GM21447 (cell line): ENCODE results near the gene CYP26B1.

Experiments
- ATAC-seq: cut with Tn5 transposase; IDR thresholded peaks from one replicate; pipeline ENCODE4 v1.9.1; 2021; ENCODE audit not compliant: unreplicated experiment

CYP26B1 gene

GRCh38 chr2:72155151-72155550, 7.5 kb upstream of the CYP26B1 start:
- ATAC-seq, result no peak

- ATAC-seq, result no peak
These were observed 6.8 kb upstream of the CYP26B1 start for GRCh38 chr2:72154386-72154975.

GRCh38 chr2:72153924-72154323, 6.3 kb upstream of the CYP26B1 start:
- ATAC-seq, result no peak

DNA sequence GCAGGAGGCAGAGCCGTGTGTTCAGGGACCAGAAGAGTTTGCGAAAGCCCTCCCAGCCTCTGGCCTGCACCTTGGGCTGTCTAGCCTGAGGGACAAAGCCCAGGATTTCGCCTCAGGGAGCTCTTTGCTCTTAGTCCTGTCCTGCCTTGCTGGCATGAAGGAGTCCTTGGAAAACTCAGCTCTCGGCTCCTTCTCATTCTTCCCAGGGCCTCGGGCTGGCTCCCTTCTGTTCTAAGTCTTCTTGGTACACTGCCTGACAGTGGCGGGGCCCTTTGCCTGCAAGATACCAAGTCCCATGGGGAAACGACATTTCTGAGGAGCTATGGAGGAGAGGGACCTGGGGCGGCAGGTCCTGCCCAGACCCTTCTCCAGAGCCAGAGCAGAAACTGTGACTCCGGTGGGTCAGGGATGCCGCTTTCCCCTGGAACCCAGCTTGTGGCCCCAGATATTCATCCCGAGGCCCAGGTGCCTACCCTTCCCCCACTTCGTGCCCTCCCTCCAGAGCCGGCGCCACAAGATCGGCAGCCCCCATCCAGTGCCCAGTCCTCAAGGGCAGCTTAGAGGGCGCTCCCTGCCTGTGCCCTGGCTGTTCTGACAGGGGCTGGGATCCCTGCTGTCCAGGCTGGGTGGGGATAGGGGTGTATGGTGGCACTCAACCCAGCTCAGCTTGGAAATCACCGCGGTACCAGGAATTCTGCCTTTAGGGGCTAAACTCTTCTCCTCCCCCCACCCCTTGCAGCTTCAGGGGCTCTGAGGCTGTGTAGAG, 5.5 kb upstream of the CYP26B1 start:
- no peak for ATAC-seq

DNA sequence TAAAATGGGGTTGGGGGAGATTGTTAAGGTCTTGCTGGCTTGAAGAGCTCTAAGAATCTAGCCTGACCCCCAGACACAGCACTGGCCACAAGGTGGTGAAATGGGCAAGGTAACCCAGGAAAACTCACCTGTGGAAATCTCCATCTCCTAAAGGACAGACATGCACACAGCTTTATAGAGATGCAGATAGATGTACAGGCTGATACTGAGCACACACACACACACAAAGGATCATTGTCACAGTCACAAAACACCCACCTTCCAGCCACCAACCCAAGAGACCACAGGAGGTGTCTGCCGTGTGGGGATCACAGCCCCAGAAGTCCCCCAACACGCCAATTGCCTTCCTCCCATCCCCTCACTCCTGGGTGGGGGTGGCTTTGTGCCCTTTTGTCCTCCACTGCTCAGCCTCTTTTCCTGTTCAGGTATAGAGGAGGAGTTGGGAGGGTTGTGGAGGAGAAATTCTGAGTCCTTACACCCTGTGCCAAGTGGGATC, 3.2 kb upstream of the CYP26B1 start:
- no peak for ATAC-seq

DNA sequence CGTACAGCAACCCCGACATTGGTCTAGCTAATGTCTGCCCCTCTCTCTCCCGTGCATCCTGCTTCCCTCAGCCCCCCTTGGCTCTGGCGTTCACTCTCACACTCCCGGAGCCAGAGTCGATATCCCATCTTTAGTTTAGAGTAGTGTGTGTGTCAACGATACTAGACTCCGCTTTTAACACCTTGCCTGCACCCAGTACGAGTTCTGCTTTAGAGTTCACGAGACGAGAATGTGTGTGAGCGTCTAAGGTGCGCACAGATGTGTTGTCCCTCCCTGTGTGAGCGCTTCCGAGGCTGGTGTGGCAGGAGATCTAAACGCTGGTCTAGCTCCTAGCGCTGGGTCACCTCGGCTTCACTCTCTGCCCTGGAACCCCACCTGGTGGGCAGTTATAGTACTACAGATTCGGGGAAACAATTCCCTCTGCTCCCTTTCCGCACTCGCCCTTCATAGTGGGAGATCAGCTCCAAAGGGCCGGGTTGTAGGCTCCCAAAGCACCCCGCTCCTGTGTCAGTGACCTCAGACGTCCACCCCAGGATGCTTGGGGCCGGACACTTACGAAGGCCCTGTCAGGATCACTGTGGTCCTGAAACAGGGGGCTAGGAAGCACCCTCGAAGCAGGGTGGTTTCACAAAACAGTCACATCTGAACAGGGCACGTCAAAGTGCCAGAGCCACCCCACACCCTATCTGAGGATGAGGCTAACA, 2.6 kb upstream of the CYP26B1 start:
- ATAC-seq, result peak; percentile 72

DNA sequence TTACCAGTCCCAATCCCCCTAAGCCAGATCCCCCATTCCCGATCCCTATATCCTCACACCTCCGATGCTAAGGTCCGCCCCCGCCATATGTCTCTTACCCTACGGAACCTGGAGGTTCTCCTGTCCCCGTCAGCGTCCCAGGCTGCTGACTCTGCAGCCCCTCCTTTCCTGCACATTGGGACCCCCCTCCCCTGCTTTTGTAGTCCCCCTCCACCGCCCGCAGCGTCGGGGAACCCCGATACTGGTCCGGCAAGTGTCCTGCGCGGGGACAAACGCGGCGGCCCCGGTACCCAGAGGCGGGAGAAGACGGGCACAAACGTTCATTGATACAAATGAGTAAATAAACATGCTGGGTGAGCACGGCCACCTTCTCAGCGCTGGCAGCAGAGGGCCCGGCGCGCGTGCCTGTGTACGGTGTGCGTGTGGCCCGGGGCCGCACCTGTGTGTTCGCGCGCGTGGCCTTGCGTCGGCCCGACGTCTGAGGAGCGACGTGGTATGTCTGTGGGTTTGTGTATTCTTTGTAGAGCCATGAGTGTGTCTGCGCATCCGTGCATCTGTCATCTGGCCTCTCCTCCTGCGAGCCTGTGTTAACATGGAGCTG, 2.0 kb upstream of the CYP26B1 start:
- ATAC-seq, result no peak

- no peak for ATAC-seq
These were observed 1.3 kb upstream of the CYP26B1 start for GRCh38 chr2:72148837-72149555.

DNA sequence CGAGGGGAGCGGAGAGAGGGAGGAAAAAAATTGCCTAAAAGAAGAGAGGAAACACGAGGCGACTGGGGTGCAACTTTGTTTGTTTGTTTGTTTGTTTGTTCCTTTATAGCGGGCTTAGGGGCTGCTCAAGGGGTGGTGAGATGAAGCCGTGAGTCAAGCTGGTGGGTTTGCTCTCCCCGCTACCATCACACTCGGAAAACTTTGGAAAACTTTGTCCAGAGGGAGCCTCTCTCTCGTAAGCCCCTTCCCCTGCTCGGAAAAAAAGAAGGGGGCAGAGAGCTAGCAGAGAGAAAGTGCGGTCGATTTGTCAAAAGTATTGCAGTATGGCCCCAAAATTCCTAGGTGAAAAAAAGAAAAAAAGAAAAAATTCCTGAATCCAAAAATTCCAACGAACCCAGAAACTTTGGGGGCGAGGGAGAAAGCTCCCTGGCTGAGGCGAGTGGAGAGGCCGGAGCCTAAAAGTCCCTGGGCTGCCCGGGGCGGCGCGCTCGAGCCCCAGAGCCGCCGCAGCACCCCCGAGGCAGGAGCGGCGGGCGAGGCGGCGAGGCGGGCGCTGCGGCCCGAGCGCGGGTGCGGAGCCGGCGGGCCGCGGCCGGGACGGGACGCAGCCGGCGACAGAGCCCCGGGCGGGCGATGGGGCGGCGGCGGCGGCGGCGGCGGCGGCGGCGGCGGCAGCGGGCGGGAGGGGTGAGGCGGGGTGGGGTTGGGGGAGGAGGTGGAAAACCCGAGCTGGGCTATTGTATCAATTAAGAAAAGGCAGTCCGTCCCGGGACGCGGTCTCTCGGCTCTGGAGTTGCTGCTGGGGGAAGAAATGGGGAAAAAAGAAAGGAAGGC, 558 bp upstream of the CYP26B1 start:
- ATAC-seq, result no peak

GRCh38 chr2:72146347-72147302, 1.0 kb downstream of the CYP26B1 start:
- ATAC-seq, result no peak

DNA sequence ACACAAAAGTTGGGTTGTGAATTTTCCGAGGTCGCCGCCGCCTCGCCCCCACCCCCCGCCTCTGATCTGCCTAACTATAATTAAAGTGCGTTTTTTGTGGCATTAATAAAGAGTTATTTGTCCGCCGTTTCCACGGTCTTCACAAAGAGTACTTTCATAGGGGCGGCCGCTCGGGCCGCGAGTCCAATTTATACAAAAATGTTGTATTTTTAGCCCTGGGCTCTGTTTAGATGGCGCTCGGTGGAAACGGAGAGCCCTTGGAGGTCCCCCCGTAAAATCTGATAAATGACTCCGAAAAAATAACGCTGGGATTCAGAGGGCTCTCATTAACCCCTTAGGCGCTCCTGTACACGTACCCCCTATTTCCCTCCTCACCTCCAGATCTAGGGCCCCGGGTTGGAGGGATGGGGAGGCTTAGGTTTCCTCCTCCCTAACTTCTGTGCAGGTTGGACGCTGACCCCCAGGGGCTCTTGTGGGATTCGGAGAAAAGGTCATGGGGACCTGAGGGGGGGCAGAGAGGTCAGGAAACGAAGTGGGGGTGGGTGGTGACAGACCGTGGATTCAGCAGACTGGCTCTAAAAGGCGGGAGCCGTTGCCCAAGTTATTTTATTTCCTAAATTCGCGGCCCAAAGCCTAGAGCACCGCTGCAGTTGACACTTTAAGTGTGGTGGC, 1.9 kb downstream of the CYP26B1 start:
- ATAC-seq, result no peak

DNA sequence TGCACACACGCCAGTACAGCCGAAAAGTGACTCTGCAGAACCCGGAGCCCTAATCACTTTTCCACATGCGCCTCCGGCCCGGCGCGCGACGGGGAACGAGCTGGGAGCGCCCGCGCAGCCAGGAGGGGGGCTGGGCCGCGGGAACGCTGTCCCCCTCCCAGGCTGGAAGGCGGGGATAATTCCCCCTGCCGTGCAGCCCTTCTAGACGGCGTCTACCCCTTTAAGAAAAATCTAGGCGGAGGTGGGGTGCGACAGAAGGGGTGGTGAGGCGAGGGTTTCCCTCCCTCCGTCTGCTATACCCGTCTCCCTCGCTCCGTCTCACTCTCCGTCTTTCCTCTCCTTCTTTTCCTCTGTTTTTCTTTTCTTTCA, 2.4 kb downstream of the CYP26B1 start:
- no peak for ATAC-seq

GRCh38 chr2:72144632-72145288, 2.9 kb downstream of the CYP26B1 start:
- ATAC-seq, result no peak

DNA sequence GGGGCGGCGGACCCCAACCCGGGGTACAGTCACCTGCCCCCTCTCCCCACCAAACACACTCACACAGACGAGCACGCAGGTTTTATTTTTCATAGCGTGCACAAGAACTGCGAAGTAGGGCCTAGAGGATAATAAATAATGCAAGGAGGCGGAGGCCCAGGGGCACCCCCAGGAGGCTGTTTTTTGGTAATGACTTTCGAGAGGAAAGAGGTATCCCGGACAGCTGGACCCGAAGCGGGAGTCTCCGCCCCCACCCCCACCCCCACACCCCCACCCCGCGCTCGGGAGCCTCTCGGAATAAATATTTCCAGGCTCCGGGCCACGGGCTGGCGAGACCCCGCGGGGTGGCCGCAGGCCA, 3.4 kb downstream of the CYP26B1 start:
- no peak for ATAC-seq

DNA sequence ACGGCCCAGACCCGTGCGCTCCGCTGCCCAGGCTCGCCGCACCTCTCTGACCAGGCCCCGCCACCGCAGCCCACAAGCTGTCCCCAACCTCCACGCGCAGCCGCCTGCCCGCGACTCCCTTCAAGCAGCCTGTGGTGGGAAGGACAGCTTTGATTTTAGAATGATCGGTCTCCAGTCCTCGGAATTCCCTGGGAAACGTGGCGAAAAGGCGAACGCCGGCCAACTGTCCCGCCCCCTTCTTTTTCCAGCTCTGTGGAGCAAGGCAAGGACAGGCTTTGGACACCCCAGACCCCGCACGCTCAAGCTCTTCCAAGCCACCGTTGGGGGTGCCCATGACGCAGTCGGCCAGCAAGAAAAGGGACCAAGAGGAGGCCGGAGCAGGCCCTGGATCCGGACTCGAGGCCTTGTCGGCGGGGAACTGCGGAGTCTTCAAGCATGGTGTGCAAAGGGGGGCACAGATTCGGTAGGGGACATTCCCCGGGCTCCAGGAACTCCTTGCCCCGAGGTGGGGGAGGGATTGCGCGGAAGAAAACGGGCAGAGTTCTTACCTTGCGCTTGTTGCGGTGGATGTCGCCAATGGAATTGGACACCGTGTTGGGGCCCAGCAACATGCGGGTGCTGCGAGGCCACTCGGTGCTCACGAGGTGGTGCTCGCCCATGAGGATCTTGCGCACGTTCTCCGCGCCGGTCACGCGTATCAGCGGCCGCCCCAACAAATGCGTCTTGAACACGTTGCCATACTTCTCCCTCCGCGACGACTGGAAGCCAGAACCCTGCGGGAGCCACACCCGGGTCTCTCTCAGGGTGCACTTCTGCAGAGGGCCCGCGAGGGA, 4.0 kb downstream of the CYP26B1 start:
- ATAC-seq, result no peak

- ATAC-seq, result no peak
These were observed 4.9 kb downstream of the CYP26B1 start for GRCh38 chr2:72142570-72143440.
